Peyer's patch (tissue), 4 donors: Measurements from ENCODE around the gene TXNRD2. TPM values are rescaled to one million over a fixed set of nuclear protein-coding genes. Genes with fewer than 3 reads are reported as not detected.

Experiments
- DNase-seq, 3 donors: peaks; one replicate each; pipeline ENCODE4 v3.0.0-alpha.2; 2017 to 2019
- H3K27ac ChIP-seq, 4 donors: fragments of 200-600 bp; sonication (generic); one replicate each; pipeline ENCODE4 v1.5.1; 2016 to 2019
- H3K27me3 ChIP-seq, 2 donors: fragments of 200-600 bp; sonication (generic); one replicate each; pipeline ENCODE4 v1.5.1; 2019
- H3K36me3 ChIP-seq, 3 donors: fragments of 200-600 bp; sonication (generic); one replicate each; pipeline ENCODE4 v1.5.1; 2016 to 2019
- H3K4me1 ChIP-seq, 4 donors: fragments of 200-600 bp; sonication (generic); one replicate each; pipeline ENCODE4 v1.5.1; 2016 to 2019
- H3K4me3 ChIP-seq, 4 donors: fragments of 200-600 bp; sonication (generic); 1 replicate in 3 of 4; 2 replicates in 1 of 4; pipeline ENCODE4 v1.5.1; 2016 to 2019; ENCODE audit warnings: mild to moderate bottlenecking in 1 of 4
- H3K9me3 ChIP-seq, 4 donors: fragments of 200-600 bp; sonication (generic); one replicate each; pipeline ENCODE4 v1.5.1; 2016 to 2019; ENCODE audit warnings: mild to moderate bottlenecking in 1 of 4
- POLR2A ChIP-seq, 2 donors: fragments of 450-650 bp; IDR thresholded peaks; one replicate each; pipeline ENCODE4 v1.5.1; 2017; ENCODE audit warnings: antibody characterized with exemption in 2 of 2, mild to moderate bottlenecking in 2 of 2, moderate library complexity in 2 of 2
- total RNA-seq, 4 donors: library from RNA; depleted of rRNA; stranded (reverse); fragments of >200 nt; gene quantifications; one replicate each; pipeline ENCODE4 v1.1.0, GENCODE V29; 2016
- TF ChIP-seq, protein P1 (sequence below), 6 experiments: fragments of 450-650 bp in 4 of 6; fragments of 200-600 bp in 2 of 6; sonication (generic) in 1 of 6; IDR thresholded peaks; one replicate each; pipeline ENCODE4 v1.5.1; 2017 to 2019; ENCODE audit warnings: antibody characterized with exemption in 6 of 6, mild to moderate bottlenecking in 3 of 6, moderate library complexity in 1 of 6

The TXNRD2 gene
- total RNA-seq, 4 donors from 2014 or later = 24.7 to 29.8 (median 27.2) TPM

DNA sequence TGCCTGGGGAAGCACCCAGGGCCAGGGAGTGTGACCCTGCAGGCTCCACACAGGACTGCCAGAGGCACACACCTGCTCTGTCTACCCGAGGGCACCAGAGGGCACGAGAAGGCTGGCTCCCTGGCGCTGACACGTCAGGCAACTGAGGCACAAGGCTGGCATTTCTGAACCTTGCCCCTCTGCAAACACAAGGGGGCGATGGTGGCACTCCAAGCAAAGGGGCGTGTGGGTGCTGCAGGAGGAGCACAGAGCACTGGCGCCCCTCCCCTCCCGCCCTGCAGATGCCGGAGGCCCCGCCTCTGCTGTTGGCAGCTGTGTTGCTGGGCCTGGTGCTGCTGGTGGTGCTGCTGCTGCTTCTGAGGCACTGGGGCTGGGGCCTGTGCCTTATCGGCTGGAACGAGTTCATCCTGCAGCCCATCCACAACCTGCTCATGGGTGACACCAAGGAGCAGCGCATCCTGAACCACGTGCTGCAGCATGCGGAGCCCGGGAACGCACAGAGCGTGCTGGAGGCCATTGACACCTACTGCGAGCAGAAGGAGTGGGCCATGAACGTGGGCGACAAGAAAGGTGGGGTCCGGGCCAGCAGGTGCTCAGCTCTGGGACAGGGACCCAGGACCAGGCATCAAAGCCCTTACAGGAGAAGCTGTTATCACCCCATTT, 20.8 kb upstream of the TXNRD2 start:
- H3K4me3 ChIP-seq = peak overlapping the region in 2 of 4 donors; percentile 48 to 49
- peak; percentile 49 to 92 (median 88) for DNase-seq
- H3K36me3 ChIP-seq = peaks cover 0 to 33% (median 0%) of the 10 kb centered on the region in 3 donors
- H3K27ac ChIP-seq = peak overlapping the region in 3 of 4 donors; percentile 47 to 95 (median 79)
- peaks cover 0 to 36% (median 4%) of the 10 kb centered on the region in 4 donors for H3K4me1 ChIP-seq
- H3K9me3 ChIP-seq = no peaks in the 10 kb centered on the region
- TF ChIP-seq, protein P1, sequence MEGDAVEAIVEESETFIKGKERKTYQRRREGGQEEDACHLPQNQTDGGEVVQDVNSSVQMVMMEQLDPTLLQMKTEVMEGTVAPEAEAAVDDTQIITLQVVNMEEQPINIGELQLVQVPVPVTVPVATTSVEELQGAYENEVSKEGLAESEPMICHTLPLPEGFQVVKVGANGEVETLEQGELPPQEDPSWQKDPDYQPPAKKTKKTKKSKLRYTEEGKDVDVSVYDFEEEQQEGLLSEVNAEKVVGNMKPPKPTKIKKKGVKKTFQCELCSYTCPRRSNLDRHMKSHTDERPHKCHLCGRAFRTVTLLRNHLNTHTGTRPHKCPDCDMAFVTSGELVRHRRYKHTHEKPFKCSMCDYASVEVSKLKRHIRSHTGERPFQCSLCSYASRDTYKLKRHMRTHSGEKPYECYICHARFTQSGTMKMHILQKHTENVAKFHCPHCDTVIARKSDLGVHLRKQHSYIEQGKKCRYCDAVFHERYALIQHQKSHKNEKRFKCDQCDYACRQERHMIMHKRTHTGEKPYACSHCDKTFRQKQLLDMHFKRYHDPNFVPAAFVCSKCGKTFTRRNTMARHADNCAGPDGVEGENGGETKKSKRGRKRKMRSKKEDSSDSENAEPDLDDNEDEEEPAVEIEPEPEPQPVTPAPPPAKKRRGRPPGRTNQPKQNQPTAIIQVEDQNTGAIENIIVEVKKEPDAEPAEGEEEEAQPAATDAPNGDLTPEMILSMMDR (IDR thresholded peaks at IDR 0.05) = peak in 5 of 6 experiments; percentile 16 to 73 (median 63)
- peak in 1 of 2 donors; percentile 31 for TF ChIP-seq POLR2A (IDR thresholded peaks at IDR 0.05)
- no peaks in the 10 kb centered on the region for H3K27me3 ChIP-seq

DNA sequence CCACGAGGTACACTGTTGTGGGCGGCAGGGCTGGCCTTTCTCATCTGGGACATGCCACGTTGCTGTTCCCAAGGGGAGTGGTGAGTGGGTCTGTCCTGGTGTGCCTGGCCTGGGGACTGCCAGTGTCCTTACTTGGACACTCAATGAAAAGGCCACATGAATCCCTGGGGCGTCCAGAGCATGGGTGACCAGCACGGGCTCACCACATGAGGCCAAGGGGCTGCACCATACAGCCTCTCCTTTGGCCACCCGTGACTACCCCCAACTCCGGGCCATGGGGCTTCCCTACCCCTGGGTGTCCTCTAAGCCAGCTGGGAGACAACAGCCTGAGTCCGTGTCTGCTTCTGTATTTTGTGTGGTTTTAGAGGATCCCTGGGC, 20.2 kb upstream of the TXNRD2 start:
- TF ChIP-seq, protein P1 (IDR thresholded peaks at IDR 0.05) = no peak
- TF ChIP-seq POLR2A (IDR thresholded peaks at IDR 0.05) = no peak
- Histone ChIP-seq H3K27me3 (no peaks in the 10 kb centered on the region), H3K27ac (peak overlapping the region in 2 of 4 donors; percentile 79 to 95), H3K4me3 (no peak overlapping the region), H3K36me3 (peaks cover 0 to 27% (median 0%) of the 10 kb centered on the region in 3 donors), H3K4me1 (peaks cover 0 to 36% (median 4%) of the 10 kb centered on the region in 4 donors), H3K9me3 (no peaks in the 10 kb centered on the region)
- no peak for DNase-seq

DNA sequence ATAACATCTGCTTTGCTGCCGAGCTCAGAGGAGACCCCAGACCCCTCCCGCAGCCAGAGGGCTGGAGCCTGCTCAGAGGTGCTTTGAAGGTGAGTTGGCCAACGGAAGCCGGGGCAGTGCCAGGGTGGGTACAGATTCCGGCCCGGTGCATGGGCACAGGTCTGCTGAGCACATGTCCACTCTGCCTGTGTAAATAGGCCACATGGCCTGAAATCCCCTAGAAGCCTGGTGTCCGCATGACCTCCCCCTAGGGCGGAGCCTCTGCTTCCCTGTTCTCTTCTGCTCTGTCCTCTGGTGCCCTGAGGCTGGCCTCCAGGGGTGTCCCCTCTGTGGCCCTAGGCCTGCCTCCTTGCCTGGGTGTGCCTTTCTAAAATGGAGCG, 19.6 kb upstream of the TXNRD2 start:
- Histone ChIP-seq H3K36me3 (peaks cover 0 to 21% (median 0%) of the 10 kb centered on the region in 3 donors), H3K27ac (no peak overlapping the region), H3K27me3 (no peaks in the 10 kb centered on the region), H3K4me3 (no peak overlapping the region), H3K9me3 (no peaks in the 10 kb centered on the region), H3K4me1 (peaks cover 0 to 36% (median 4%) of the 10 kb centered on the region in 4 donors)
- no peak for TF ChIP-seq POLR2A (IDR thresholded peaks at IDR 0.05)
- TF ChIP-seq, protein P1 (IDR thresholded peaks at IDR 0.05) = no peak
- DNase-seq = no peak

DNA sequence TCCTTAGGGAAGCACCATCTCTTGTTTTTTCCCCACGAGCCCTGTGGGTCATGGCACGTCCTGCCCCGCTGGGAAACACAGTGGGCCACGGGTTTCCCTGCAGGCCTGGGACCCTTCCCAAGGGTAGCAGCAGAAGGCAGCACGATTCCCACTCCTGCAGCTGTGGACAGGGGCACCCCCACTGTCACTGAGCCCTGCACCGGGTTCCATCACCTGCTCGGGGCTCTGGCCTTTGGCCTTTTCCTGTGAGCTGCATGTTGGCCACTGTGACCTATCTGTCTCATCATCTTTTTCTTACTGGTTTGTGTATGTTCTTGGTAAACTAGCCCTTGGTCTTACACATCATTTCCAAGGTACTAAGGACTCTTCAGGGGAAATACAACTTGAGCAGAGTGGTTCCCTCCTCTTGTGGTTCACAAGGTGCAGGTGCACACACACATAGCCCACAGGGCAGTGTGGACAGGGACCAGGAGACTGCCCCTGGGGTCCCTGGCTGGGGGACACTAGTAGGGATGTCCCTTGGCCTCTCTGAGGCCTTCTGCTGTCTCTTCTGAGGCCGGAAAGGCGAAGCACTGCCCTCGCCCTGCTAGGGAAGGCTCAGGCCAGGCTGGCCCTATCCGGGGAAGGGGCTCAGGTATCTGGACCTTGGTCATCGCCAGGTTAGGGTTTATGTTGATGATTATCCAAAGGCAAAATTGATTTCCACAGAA, 19.0 kb upstream of the TXNRD2 start:
- Histone ChIP-seq H3K36me3 (peaks cover 0 to 15% (median 0%) of the 10 kb centered on the region in 3 donors), H3K4me3 (no peak overlapping the region), H3K9me3 (no peaks in the 10 kb centered on the region), H3K27me3 (no peaks in the 10 kb centered on the region), H3K27ac (no peak overlapping the region), H3K4me1 (peaks cover 0 to 36% (median 4%) of the 10 kb centered on the region in 4 donors)
- no peak for TF ChIP-seq POLR2A (IDR thresholded peaks at IDR 0.05)
- TF ChIP-seq, protein P1 (IDR thresholded peaks at IDR 0.05) = no peak
- DNase-seq = no peak

DNA sequence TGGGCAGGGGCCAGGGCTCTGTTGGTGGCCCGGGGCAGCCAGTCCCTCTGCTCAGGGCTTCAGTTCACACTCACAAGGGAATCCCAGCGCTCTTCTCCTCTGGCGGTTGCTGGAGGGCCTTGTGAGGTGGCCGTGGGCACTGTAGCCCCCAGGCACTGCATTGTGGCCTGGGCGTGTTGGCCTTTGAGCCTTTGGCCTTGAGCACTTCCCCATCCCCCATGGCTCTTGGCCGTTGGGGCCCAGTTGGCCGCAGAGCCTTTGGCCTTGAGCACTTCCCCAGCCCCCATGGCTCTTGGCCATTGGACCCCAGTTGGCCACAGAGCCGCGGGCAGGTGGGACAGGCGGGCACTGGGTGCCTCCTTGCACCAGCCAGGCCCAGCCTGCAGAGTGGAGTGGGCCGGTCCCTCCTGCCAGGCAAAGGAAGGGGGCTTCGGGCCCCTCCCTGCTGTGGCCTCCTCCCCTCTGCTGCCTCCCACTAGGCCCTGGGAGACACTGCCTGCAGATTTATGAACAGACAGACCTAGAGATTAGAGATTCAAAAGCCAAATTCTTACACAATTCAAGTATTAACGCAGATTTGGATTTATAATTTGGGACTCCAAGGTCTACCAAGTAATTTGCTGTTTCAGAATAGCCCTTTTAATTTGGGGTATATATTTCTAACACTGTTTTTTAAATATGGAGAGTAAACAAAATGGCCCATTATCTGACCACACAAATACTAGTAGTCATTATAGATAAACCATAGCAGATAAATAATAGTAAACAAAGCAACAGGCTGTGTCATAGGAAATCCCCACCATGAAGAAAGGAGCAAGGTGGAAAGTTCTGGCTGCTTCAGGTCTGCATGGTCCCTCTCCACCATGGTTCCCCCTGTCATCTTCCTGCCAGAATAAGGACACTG, 18.2 kb upstream of the TXNRD2 start:
- Histone ChIP-seq H3K27ac (peak overlapping the region in 1 of 4 donors; percentile 22), H3K4me1 (peaks cover 0 to 36% (median 4%) of the 10 kb centered on the region in 4 donors), H3K9me3 (no peaks in the 10 kb centered on the region), H3K4me3 (peak overlapping the region in 3 of 4 donors; percentile 3 to 40 (median 38)), H3K36me3 (peaks cover 0 to 7% (median 0%) of the 10 kb centered on the region in 3 donors), H3K27me3 (no peaks in the 10 kb centered on the region)
- DNase-seq = no peak
- TF ChIP-seq, protein P1 (IDR thresholded peaks at IDR 0.05) = no peak
- TF ChIP-seq POLR2A (IDR thresholded peaks at IDR 0.05) = no peak
